GM21390 (cell line): ENCODE results near the gene SPECC1L.

Experiments used
- ATAC-seq: cut with Tn5 transposase; IDR thresholded peaks from one replicate; pipeline ENCODE4 v1.9.1; 2021; ENCODE audit not compliant: unreplicated experiment

The SPECC1L gene

DNA sequence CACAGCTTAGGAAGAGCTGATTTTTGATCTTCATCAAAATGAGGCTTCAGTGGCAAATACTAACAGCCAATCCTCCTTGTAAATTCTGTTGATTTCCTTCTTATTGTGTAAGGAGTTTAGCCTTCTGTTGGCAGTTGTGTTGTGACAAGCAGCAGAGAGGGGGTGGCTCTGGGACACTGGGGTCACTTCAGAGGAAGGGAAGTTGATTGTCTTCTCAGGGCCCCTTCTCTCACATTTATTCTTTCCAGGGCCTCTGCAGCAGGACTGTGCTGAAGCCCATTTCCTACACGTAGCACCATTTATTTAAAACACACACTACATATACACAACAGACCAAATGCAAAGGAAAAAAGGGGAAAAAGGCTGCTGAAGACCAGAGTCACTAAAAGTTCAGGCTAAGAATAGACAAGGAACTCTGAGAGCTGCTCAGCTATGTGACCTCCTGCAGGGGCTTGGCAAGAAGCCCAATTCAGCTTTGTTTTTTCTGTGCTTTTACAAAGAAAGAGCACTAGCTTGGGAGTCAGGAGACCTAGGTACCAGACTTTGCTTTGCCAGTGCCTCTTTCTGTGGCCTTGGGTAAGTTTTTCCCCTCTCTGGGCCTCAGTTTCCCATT, 196.2 kb downstream of the SPECC1L start:
- ATAC-seq: no peak

DNA sequence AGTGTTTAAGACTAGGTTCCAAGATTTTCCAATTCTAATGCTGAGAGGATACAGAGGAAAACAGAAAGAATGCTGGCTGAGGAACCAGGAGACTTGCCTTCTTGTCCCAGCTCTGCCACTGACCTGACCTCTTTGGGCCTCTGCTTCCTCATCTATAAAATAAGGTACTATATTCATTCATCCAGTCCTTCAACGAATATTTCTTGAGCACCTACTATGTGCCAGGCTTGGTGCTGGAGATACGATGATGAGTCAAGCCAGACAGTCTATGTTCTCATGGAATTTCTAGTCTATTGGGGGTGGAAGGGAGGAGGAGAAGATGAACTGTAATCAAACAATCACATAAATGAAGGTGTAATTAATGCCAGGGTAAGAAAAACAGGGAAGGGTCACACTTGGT, 196.7 kb downstream of the SPECC1L start:
- no peak for ATAC-seq
